GM06990 (cell line): ENCODE data around the gene TBCD.
A peak's percentile ranks its signal among the peaks of the same experiment; 100 is the strongest.

Source experiments
- DNase-seq: peaks from one replicate; pipeline ENCODE4 v3.0.0-alpha.2; 2011; ENCODE audit not compliant: insufficient read length; ENCODE audit errors: extremely low read depth
- H3K27me3 ChIP-seq: replicated peaks from 2 replicates; pipeline ENCODE4 v1.6.0; 2011; ENCODE audit warnings: low read length; ENCODE audit not compliant: control insufficient read depth, insufficient read depth
- H3K36me3 ChIP-seq: 2 replicates; pipeline ENCODE4 v1.5.1; 2011; ENCODE audit warnings: low read length; ENCODE audit not compliant: control insufficient read depth, insufficient read depth
- H3K4me3 ChIP-seq: replicated peaks from 2 replicates; pipeline ENCODE4 v1.5.1; 2011; ENCODE audit warnings: low read depth, mild to moderate bottlenecking, control low read depth, low read length
- CTCF ChIP-seq: IDR thresholded peaks from 2 replicates; pipeline ENCODE4 v1.5.1; 2011; ENCODE audit warnings: low read length, control low read depth, mild to moderate bottlenecking, inconsistent platforms; ENCODE audit not compliant: insufficient read depth, poor library complexity, severe bottlenecking

TBCD gene

GRCh38 chr17:82851381-82851780, 99.5 kb downstream of the TBCD start:
- TF ChIP-seq CTCF, result no peak
- no peaks in the 10 kb centered on the region for H3K27me3 ChIP-seq
- no peak overlapping the region for H3K4me3 ChIP-seq
- no peak for DNase-seq
- H3K36me3 ChIP-seq, result no peaks in the 10 kb centered on the region; the same call in none of the 2 replicates

- no peak for TF ChIP-seq CTCF
- Histone ChIP-seq H3K27me3 (no peaks in the 10 kb centered on the region), H3K36me3 (no peaks in the 10 kb centered on the region; the same call in 1 of the 2 replicates), H3K4me3 (no peak overlapping the region)
- no peak for DNase-seq
These were observed 102.4 kb downstream of the TBCD start for GRCh38 chr17:82854226-82854625.

- no peak for TF ChIP-seq CTCF
These were observed 104.5 kb downstream of the TBCD start for GRCh38 chr17:82856361-82856760.

GRCh38 chr17:82858376-82859126, 106.7 kb downstream of the TBCD start:
- Histone ChIP-seq H3K36me3 (no peaks in the 10 kb centered on the region; the same call in 1 of the 2 replicates), H3K4me3 (no peak overlapping the region), H3K27me3 (no peaks in the 10 kb centered on the region)
- DNase-seq, result no peak
- no peak for TF ChIP-seq CTCF

More at GRCh38 chr17:82856361-82856760, 104.5 kb downstream of the TBCD start:
- Histone ChIP-seq H3K4me3 (no peak overlapping the region), H3K27me3 (no peaks in the 10 kb centered on the region), H3K36me3 (no peaks in the 10 kb centered on the region; the same call in 1 of the 2 replicates)
- no peak for DNase-seq

GRCh38 chr17:82859431-82860403, 107.9 kb downstream of the TBCD start:
- Histone ChIP-seq H3K36me3 (no peaks in the 10 kb centered on the region; the same call in 1 of the 2 replicates), H3K27me3 (no peaks in the 10 kb centered on the region), H3K4me3 (no peak overlapping the region)
- DNase-seq, result peak; percentile 76
- no peak for TF ChIP-seq CTCF
